ENCODE data around the gene GTF2H4.

GRCh38 chr6:30894381-30894780, 13.6 kb upstream of the GTF2H4 start:
- TF ChIP-seq CTCF (IDR thresholded peaks at IDR 0.05) (no peak), POLR2A (IDR thresholded peaks at IDR 0.05) (no peak), EP300 (IDR thresholded peaks at IDR 0.05) (no peak), POLR2AphosphoS5 (IDR thresholded peaks at IDR 0.05) (no peak)

Measured in gastroesophageal sphincter (tissue), 3 donors.